HUES6 (cell line): ENCODE data around the gene QRICH1.

Experiments
- H3K27ac ChIP-seq: 2 replicates; pipeline ENCODE4 v1.7.0; 2013; ENCODE audit warnings: low read depth, mild to moderate bottlenecking, low read length, inconsistent platforms
- H3K27me3 ChIP-seq: 2 replicates; pipeline ENCODE4 v1.6.1; 2013; ENCODE audit warnings: low read length; ENCODE audit not compliant: control insufficient read depth, insufficient read depth
- H3K36me3 ChIP-seq: 2 replicates; pipeline ENCODE4 v1.6.1; 2013; ENCODE audit warnings: low read length; ENCODE audit not compliant: control insufficient read depth, insufficient read depth
- H3K4me1 ChIP-seq: 2 replicates; pipeline ENCODE4 v1.6.1; 2013; ENCODE audit warnings: low read length; ENCODE audit not compliant: control insufficient read depth, insufficient read depth
- H3K4me3 ChIP-seq: 2 replicates; pipeline ENCODE4 v1.5.1; 2013; ENCODE audit warnings: low read depth, low read length
- H3K9ac ChIP-seq: one replicate; pipeline ENCODE4 v1.6.1; 2013; ENCODE audit warnings: mild to moderate bottlenecking, low read length
- H3K9me3 ChIP-seq: 2 replicates; pipeline ENCODE4 v1.6.1; 2013; ENCODE audit warnings: low read depth, low read length; ENCODE audit not compliant: control insufficient read depth, insufficient read depth

The QRICH1 gene

GRCh38 chr3:48993834-48994233, 100.0 kb downstream of the QRICH1 start:
- H3K4me3 ChIP-seq: no peak overlapping the region
- H3K9me3 ChIP-seq: no peaks in the 10 kb centered on the region
- H3K36me3 ChIP-seq: peaks cover 6% of the 10 kb centered on the region; the same call in 1 of the 2 replicates
- H3K27me3 ChIP-seq: no peaks in the 10 kb centered on the region; the same call in 1 of the 2 replicates
- H3K27ac ChIP-seq: no peak overlapping the region
- no peak overlapping the region for H3K9ac ChIP-seq
- H3K4me1 ChIP-seq: peaks cover 20% of the 10 kb centered on the region

DNA sequence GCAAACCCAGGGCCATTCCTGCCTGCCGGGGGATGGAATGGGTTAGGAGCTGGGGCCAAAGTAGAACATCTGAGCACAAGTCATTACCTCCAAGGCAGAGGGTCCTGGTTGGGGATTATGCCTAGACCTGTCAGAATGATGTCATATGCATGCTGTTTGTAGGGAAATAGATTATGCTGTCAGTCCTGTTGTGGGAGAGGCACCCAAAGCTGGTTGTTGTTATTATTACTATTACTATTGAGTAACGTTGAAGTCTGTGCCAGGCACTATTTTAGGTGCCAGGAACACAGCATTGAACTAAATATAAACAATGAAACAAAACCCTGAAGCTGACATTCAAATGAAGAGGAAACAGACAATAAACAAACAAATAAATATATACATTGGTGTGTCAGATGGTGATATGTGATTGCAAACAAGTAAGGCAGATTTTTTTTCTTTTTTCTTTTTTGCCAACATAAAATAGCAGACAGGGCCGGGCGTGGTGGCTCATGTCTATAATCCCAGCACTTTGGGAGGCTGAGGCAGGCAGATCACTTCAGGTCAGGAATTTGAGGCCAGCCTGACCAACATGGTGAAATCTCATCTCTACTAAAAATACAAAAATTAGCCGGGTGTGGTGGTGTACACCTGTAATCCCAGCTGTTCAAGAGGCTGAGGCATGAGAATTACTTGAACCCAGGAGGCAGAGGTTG, 101.9 kb downstream of the QRICH1 start:
- no peaks in the 10 kb centered on the region for H3K9me3 ChIP-seq
- H3K27ac ChIP-seq: no peak overlapping the region
- H3K4me1 ChIP-seq: peaks cover 13% of the 10 kb centered on the region
- H3K4me3 ChIP-seq: peak overlapping the region; percentile 86; the same call in 1 of the 2 replicates
- no peak overlapping the region for H3K9ac ChIP-seq
- no peaks in the 10 kb centered on the region; the same call in 1 of the 2 replicates for H3K27me3 ChIP-seq
- peaks cover 6% of the 10 kb centered on the region; the same call in 1 of the 2 replicates for H3K36me3 ChIP-seq

GRCh38 chr3:48990636-48991469, 103.0 kb downstream of the QRICH1 start:
- peak overlapping the region; percentile 58 for H3K27ac ChIP-seq
- no peaks in the 10 kb centered on the region for H3K9me3 ChIP-seq
- peak overlapping the region; percentile 92 for H3K9ac ChIP-seq
- H3K27me3 ChIP-seq: no peaks in the 10 kb centered on the region; the same call in 1 of the 2 replicates
- peaks cover 13% of the 10 kb centered on the region for H3K4me1 ChIP-seq
- peaks cover 3% of the 10 kb centered on the region; the same call in 1 of the 2 replicates for H3K36me3 ChIP-seq
- peak overlapping the region; percentile 86 for H3K4me3 ChIP-seq

DNA sequence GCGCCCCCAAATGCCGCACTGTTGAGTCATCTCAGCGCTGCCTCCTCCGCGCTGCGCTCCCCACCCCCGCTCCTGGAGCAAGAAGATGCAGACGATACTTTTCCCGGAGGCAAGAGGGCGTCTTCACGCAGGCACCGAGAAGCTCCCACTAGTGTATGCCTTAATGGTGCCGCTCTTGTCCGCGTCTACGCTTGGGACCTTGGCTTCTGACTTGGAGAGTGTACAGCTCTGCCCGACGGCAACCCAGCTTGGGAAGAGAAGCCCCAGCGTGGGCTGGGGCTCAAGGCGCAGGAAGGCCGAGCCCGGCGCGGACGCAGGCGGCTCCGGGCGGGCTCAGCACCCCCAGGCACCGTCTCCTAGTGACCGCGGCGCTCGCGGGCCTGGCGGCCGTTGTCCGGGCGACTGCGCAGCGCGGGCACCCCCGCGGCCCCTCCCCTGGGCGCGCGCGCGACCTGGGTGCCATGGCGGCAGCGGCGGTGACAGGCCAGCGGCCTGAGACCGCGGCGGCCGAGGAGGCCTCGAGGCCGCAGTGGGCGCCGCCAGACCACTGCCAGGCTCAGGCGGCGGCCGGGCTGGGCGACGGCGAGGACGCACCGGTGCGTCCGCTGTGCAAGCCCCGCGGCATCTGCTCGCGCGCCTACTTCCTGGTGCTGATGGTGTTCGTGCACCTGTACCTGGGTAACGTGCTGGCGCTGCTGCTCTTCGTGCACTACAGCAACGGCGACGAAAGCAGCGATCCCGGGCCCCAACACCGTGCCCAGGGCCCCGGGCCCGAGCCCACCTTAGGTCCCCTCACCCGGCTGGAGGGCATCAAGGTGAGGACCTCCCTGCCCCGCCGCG, 103.9 kb downstream of the QRICH1 start, which contains the start of gene P4HTM:
P4HTM (plus strand) TSS at position 446 of the 840 bp plus-strand sequence; CDS start at position 462, 16 bp downstream.
- peaks cover 8% of the 10 kb centered on the region for H3K36me3 ChIP-seq
- H3K4me3 ChIP-seq: peak within 1 kb of the TSS; percentile 86
- no peaks in the 10 kb centered on the region for H3K9me3 ChIP-seq
- peaks cover 13% of the 10 kb centered on the region for H3K4me1 ChIP-seq
- peak within 1 kb of the TSS; percentile 76 for H3K27ac ChIP-seq
- H3K27me3 ChIP-seq: no peaks in the 10 kb centered on the region; the same call in 1 of the 2 replicates
- peak within 1 kb of the TSS; percentile 92 for H3K9ac ChIP-seq

- Histone ChIP-seq H3K4me3 (peak overlapping the region; percentile 86), H3K27ac (peak overlapping the region; percentile 76; the same call in 1 of the 2 replicates)
Observed at GRCh38 chr3:48989126-48989795, 104.6 kb downstream of the QRICH1 start.

GRCh38 chr3:48985831-48986376, 108.0 kb downstream of the QRICH1 start:
- peaks cover 8% of the 10 kb centered on the region for H3K4me1 ChIP-seq
- H3K27ac ChIP-seq: no peak overlapping the region
- H3K36me3 ChIP-seq: peaks cover 47% of the 10 kb centered on the region
- H3K9ac ChIP-seq: no peak overlapping the region
- H3K27me3 ChIP-seq: no peaks in the 10 kb centered on the region; the same call in 1 of the 2 replicates
- no peaks in the 10 kb centered on the region for H3K9me3 ChIP-seq
- no peak overlapping the region for H3K4me3 ChIP-seq

More at GRCh38 chr3:48989126-48989795, 104.6 kb downstream of the QRICH1 start:
- peak overlapping the region; percentile 92 for H3K9ac ChIP-seq
- H3K36me3 ChIP-seq: peaks cover 15% of the 10 kb centered on the region
- no peaks in the 10 kb centered on the region; the same call in 1 of the 2 replicates for H3K27me3 ChIP-seq
- H3K9me3 ChIP-seq: no peaks in the 10 kb centered on the region
- H3K4me1 ChIP-seq: peaks cover 13% of the 10 kb centered on the region

GRCh38 chr3:48984663-48985062, 109.2 kb downstream of the QRICH1 start:
- no peaks in the 10 kb centered on the region for H3K27me3 ChIP-seq
- H3K27ac ChIP-seq: no peak overlapping the region
- no peaks in the 10 kb centered on the region for H3K9me3 ChIP-seq
- peaks cover 58% of the 10 kb centered on the region for H3K36me3 ChIP-seq
- peaks cover 7% of the 10 kb centered on the region; the same call in 1 of the 2 replicates for H3K4me1 ChIP-seq
- no peak overlapping the region for H3K9ac ChIP-seq
- no peak overlapping the region for H3K4me3 ChIP-seq

DNA sequence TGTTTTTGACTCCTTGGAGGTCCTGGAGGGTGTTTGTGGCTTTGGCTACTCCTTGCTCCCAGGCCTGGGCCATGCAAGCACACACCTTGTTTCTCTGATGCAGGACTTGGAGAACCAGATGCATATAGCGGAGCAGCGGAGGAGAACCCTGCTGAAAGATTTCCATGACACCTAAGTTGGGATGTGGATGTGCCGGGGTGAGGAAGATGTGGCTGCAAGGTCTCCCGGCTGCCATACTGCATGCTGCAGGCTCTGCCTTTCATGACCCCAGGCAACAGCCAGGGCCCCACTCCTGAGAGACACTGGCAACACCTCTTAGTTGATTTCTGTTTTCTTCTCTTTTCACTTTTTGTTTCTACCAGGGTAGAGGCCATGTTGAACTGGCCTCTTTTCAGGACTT, 110.8 kb downstream of the QRICH1 start:
- Histone ChIP-seq H3K9me3 (no peaks in the 10 kb centered on the region), H3K27me3 (no peaks in the 10 kb centered on the region), H3K27ac (no peak overlapping the region), H3K9ac (no peak overlapping the region), H3K36me3 (peaks cover 67% of the 10 kb centered on the region), H3K4me3 (no peak overlapping the region), H3K4me1 (no peaks in the 10 kb centered on the region)

GRCh38 chr3:48982686-48983085, 111.2 kb downstream of the QRICH1 start:
- Histone ChIP-seq H3K27ac (no peak overlapping the region), H3K9ac (no peak overlapping the region), H3K27me3 (no peaks in the 10 kb centered on the region), H3K4me3 (no peak overlapping the region), H3K4me1 (no peaks in the 10 kb centered on the region), H3K36me3 (peaks cover 71% of the 10 kb centered on the region), H3K9me3 (no peaks in the 10 kb centered on the region)

- Histone ChIP-seq H3K9me3 (no peaks in the 10 kb centered on the region), H3K4me1 (no peaks in the 10 kb centered on the region), H3K4me3 (no peak overlapping the region), H3K27me3 (no peaks in the 10 kb centered on the region), H3K9ac (no peak overlapping the region), H3K36me3 (peaks cover 78% of the 10 kb centered on the region), H3K27ac (no peak overlapping the region)
Observed at GRCh38 chr3:48982016-48982415, 111.9 kb downstream of the QRICH1 start.
